NCI-H1436 (cell line): Measurements from ENCODE around the gene CD302.
A peak's percentile ranks its signal among the peaks of the same experiment; 100 is the strongest.
"Not testable (repeated sequence)": the region's sequence is repeated elsewhere in the genome, so short reads cannot be mapped to it uniquely, and the experiment has no call there.

Experiments
- DNase-seq: peaks from one replicate; lab custom pipeline; 2025; lab: John Stamatoyannopoulos, UW

The CD302 gene, protein sequence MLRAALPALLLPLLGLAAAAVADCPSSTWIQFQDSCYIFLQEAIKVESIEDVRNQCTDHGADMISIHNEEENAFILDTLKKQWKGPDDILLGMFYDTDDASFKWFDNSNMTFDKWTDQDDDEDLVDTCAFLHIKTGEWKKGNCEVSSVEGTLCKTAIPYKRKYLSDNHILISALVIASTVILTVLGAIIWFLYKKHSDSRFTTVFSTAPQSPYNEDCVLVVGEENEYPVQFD

GRCh38 chr2:159797543-159798375, at the start of gene CD302:
TSS of gene CD302 (minus strand) at chr2:159798208. CDS start at chr2:159798198, 10 bp downstream.
- DNase-seq, result peak; percentile 43

DNA sequence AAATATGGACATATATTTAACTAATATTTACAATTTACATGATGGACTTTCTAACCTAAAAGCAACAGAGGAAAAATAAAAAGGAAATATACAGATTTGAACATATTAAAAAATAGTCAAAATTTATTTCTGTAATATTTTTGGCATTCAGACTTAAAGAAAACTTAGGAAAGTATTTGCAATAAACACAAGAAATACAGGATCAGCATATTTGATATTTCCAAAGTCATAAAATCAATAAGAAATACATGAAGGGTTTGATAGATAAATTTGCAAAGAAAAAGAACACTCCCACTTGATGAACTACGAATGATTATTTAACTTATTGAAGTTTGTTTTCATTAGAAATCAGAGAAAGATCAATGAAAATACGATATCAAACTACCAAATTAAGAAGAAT, 48.6 kb upstream of the CD302 start:
- no peak for DNase-seq

DNA sequence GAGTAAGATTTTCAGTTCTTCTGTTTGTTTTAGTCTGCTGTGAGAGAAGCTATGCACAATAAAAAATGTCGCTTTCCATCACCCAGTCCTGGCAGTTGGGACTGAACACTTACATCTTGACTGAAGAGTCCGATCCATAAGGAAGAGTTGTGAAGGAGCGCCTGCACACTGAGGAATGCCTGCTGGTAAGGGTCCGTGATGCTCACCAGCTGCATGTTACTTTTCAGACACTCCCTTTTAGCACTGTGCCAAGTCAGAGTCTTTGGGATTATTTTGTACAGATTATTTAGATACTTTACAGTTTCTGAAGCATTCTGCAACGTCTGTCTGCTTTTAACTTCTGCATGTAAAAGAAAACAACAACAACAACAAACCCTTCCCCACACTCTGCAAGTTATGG, 42.6 kb upstream of the CD302 start:
- DNase-seq, result no peak

DNA sequence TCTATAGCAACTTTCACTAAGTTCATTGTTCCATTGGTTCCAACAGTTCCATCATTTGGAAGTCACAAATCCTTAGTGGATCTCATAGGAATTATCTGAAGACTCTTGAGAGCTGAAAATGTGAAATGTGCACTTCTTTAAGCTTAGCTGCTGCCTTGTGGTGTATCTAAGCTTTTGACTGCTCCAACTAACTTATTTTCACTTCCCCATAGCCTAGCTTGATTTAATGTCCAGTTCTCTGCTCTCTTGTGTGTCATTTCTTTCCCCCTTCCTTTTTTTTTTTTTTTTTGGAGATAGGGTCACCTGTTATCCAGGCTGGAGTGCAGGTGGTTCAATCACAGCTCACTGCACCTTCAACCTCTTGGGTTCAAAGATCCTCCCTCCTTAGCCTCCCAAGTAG, 34.9 kb upstream of the CD302 start:
- DNase-seq, result no peak

DNA sequence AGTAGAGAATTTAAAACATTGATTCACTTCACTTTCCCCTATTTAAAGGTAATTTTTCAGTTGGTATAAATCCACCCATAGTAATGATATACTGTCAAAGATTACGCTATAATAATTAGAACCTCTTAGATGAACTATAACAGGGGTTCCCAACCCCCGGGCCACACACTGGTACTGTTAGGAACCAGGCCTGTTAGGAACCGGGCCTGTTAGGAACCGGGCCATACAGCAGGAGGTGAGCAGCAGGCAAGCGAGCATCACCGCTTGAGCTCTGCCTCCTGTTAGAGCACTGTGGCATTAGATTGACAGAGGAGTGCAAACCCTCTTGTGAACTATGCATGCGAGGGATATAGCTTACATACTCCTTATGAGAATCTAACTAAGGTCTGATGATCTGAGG, 34.0 kb upstream of the CD302 start:
- no peak for DNase-seq

GRCh38 chr2:159829376-159829775, 31.4 kb upstream of the CD302 start:
- no peak for DNase-seq

- no peak for DNase-seq
Observed at GRCh38 chr2:159828738-159829137, 30.7 kb upstream of the CD302 start.

DNA sequence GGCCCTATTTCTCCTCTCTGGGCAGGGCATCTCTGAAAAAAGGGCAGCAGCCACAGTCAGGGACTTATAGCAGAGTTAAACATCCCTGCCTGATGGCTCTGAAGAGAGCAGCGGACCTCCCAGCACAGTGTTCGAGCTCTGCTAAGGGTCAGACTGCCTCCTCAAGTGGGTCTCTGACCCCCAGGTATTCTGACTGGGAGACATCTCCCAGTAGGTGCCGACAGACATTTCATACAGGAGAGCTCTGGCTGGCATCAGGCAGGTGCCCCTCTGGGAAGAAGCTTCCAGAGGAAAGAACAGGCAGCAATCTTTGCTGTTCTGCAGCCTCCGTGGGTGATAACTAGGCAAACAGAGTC, 24.4 kb upstream of the CD302 start:
- not testable (repeated sequence) for DNase-seq

- DNase-seq, result not testable (repeated sequence)
Observed at GRCh38 chr2:159821775-159822477, 23.9 kb upstream of the CD302 start.

DNA sequence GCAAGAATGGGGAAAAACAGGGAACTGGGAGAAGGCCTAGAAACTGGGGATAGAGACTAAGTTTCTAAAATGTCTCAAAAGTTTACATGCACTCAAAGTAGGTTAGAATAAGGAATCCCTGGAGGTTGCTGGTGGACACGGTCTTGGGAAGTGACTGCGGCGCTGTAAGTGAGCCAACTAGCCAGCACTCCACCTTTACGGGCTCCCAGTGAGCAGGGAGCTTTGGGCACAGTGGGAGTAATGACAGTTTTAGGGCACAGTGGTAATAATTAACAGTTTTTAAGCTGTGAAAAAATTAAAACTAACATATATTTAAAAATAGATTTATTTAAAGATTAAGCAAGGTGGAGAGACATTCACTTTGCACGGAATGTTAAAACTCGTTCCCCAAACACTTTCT, 20.9 kb upstream of the CD302 start:
- no peak for DNase-seq

GRCh38 chr2:159817283-159817682, 19.3 kb upstream of the CD302 start:
- DNase-seq, result no peak

DNA sequence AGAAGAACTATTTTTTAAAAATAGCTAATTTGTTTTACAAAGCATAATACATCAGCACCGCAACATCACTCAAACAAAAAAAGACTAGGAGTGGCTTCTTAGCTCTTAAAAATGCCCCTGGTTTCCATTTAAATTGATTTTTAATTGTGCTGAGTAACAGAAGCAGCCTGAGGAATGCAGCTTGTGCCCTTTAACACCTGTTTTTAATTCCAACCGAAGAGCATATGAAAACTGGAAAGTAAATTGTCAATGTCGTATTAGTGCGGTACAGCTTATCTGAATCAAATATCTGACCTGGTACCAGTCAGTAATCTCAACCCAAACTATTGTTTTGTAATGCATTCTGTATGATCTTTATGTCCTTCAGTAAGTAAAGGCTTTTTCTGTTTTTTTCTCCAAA, 13.2 kb upstream of the CD302 start:
- DNase-seq, result no peak

GRCh38 chr2:159808032-159808425, 10.0 kb upstream of the CD302 start:
- no peak for DNase-seq

DNA sequence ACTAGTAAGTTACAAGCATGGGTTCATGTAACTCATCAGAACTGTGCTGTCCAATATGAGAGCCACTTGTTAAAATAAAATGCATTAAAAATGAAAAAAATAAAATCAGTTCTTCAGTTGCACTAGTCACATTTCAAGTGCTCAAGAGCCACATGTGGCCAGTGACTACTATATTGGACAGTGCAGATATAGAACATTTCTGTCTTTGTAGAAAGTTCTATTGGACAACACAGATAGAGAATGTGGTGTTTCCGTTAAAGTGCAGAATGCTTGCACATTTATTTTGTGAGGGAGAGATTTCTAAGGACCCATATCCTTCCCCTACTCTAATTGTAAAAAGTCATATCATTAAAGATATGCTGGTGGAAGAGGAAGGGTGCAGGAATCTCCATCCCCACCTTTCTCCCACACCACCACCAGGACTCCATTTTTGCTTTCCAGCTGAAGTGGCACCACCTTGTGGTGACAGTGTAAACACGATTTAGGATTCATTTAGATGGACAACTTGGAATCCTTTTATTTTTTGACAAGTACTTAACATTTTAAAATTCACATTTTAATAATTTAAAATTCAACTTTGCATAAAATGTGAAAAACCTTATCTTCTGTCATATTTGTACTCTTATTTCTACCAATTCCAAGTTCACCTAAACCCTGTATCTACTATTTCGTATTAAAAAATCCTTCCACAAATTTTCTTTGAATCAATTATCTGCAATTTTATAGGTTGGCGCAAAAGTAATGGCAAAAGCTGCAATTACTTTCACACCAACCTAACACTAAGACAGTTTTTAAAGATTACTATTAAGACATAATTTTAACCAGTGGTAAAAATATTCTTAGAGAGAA, 9.4 kb upstream of the CD302 start:
- DNase-seq, result peak; percentile 15

- DNase-seq, result no peak
Observed at GRCh38 chr2:159804941-159805340, 6.9 kb upstream of the CD302 start.

- no peak for DNase-seq
Observed at GRCh38 chr2:159803235-159803962, 5.4 kb upstream of the CD302 start.

- no peak for DNase-seq
Observed at GRCh38 chr2:159802673-159803072, 4.7 kb upstream of the CD302 start.

DNA sequence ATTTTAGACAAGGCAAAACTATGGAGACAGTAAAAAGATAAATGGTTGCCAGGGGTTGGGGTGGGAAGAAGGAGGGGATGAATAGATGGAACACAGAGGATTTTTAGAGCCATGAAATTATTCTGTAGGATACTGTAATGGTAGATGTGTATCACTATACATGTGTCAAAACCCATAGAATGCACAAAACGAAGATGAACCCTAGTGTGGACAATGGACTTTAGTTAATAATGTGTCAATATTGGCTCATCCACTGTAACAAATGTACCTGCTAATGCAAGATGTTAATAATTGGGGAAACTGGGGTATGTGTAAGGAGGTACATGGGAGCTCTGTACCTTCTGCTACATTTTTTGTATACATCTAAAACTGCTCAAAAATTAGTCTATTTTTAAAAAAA, 1.8 kb upstream of the CD302 start:
- DNase-seq, result no peak

GRCh38 chr2:159798376-159798725, 343 bp upstream of the CD302 start:
- DNase-seq, result no peak

DNA sequence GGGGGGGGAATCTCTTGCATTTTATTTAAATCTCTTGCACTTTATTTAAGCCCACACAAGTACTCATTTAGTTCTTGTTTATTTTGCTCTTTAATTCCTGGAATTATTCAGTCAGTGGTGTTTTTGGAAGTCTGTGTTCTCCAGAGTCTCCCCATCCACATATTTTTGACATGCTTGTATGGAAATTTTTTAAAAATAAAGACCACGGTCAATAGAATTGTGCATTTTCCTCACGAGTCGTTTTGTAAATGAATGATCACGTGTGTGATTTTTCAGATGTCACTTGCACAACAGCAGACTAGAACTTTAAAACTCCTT, 824 bp downstream of the CD302 start:
- DNase-seq, result no peak

- no peak for DNase-seq
Observed at GRCh38 chr2:159795841-159796690, 1.9 kb downstream of the CD302 start.
